BE2C (cell line): ENCODE measurements around the gene HLA-B.
"Not testable (repeated sequence)": the region's sequence is repeated elsewhere in the genome, so short reads cannot be mapped to it uniquely, and the experiment has no call there.

ENCODE experiments used
- DNase-seq: peaks from one replicate; pipeline ENCODE4 v3.0.0-alpha.2; 2020
- H3K27me3 ChIP-seq: fragments of 250-450 bp; sonication (Bioruptor Pico); 2 replicates; pipeline ENCODE4 v1.5.1; 2020; ENCODE audit warnings: mild to moderate bottlenecking
- H3K36me3 ChIP-seq: fragments of 250-450 bp; sonication (Bioruptor Pico); 2 replicates; pipeline ENCODE4 v1.5.1; 2020; ENCODE audit warnings: mild to moderate bottlenecking
- H3K4me1 ChIP-seq: fragments of 250-450 bp; sonication (Bioruptor Pico); 2 replicates; pipeline ENCODE4 v1.5.1; 2020
- H3K4me3 ChIP-seq: 2 replicates; pipeline ENCODE4 v1.5.1; 2011; ENCODE audit warnings: low read depth, low read length
- H3K9me3 ChIP-seq: fragments of 250-450 bp; sonication (Bioruptor Pico); 2 replicates; pipeline ENCODE4 v1.5.1; 2020
- TF ChIP-seq, protein P1 (sequence below): IDR thresholded peaks from 2 replicates; pipeline ENCODE4 v1.5.1; 2012; ENCODE audit warnings: mild to moderate bottlenecking, low read depth, low read length

Gene HLA-B

DNA sequence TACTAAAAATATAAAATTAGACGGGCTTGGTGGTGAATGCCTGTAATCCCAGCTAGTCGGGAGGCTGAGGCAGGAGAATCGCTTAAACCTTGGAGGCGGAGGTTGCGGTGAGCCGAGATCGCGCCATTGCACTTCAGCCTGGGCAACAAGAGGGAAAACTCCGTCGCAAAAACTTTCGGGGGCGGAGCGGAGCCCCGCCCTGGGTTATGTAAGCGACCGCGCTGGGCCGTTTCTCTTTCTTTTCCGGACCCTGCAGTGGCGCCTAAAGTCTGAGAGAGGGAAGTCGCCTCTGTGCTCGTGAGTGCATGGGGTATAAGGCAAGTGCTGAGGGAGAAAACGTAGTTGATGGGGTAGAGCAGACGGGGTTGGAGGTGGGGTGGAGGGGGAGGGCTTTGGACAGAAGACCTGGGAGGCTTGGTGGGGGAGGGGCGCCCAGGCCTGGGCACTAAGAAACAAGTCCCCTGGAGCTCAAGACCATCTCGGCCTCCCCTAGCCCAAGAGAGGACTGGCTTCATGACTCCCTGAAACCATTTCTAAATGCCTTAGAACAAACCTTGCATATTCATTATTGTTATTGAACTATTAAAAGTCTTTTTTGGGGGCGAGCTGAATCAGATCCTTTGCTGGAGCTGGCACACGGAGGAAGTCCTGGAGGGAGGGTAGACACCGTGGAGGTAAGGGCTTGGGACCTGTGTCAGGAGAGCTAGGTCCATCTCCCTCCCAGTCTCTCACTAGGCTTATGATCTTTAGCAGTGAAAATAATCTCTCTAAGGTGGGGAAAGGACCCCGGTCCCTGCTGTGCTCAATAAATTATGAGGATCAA lies 43.7 kb upstream of the HLA-B start:
- no peaks in the 10 kb centered on the region for H3K36me3 ChIP-seq
- DNase-seq, result no peak
- H3K4me1 ChIP-seq, result no peaks in the 10 kb centered on the region
- H3K27me3 ChIP-seq, result peaks cover 62% of the 10 kb centered on the region
- H3K9me3 ChIP-seq, result no peaks in the 10 kb centered on the region
- H3K4me3 ChIP-seq, result no peak overlapping the region; the same call in 1 of the 2 replicates
- TF ChIP-seq, protein P1, sequence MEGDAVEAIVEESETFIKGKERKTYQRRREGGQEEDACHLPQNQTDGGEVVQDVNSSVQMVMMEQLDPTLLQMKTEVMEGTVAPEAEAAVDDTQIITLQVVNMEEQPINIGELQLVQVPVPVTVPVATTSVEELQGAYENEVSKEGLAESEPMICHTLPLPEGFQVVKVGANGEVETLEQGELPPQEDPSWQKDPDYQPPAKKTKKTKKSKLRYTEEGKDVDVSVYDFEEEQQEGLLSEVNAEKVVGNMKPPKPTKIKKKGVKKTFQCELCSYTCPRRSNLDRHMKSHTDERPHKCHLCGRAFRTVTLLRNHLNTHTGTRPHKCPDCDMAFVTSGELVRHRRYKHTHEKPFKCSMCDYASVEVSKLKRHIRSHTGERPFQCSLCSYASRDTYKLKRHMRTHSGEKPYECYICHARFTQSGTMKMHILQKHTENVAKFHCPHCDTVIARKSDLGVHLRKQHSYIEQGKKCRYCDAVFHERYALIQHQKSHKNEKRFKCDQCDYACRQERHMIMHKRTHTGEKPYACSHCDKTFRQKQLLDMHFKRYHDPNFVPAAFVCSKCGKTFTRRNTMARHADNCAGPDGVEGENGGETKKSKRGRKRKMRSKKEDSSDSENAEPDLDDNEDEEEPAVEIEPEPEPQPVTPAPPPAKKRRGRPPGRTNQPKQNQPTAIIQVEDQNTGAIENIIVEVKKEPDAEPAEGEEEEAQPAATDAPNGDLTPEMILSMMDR, result no peak

- Histone ChIP-seq H3K4me1 (no peaks in the 10 kb centered on the region), H3K27me3 (peaks cover 62% of the 10 kb centered on the region), H3K4me3 (peak overlapping the region; percentile 65), H3K9me3 (no peaks in the 10 kb centered on the region), H3K36me3 (no peaks in the 10 kb centered on the region)
- TF ChIP-seq, protein P1, result peak; percentile 84
- peak; percentile 57 for DNase-seq
Measured at GRCh38 chr6:31399589-31400466, 42.8 kb upstream of the HLA-B start.

DNA sequence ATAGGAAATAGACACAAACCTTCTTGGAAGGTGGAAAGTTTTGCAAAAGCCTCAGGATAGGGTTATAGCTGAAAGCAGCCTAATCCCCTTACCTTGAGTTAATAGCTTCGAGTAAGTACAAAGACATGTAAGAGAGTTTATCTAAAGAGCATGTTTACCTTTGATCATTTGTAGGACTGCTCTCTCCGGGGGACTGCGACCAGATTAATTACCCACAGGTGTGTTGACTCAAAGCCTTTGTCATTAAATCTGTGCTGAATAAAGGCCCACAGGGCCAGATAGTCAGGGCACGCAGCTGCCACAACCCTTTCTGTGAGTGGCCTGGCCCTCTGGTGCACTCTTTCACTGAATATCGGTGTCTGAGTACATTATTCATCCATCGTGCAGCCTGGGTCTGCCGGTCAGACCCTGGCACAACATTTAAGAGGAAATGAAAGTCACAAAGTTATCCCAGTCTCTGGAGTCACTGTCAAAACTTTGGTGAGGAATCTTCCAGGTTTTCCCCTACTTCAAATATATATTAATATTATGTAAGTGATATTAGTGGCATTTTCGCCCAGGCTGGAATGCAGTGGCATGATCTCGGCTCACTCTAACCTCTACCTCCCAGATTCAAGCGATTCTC lies 41.0 kb upstream of the HLA-B start:
- Histone ChIP-seq H3K36me3 (no peaks in the 10 kb centered on the region), H3K4me1 (no peaks in the 10 kb centered on the region), H3K9me3 (no peaks in the 10 kb centered on the region), H3K27me3 (peaks cover 57% of the 10 kb centered on the region), H3K4me3 (no peak overlapping the region)
- TF ChIP-seq, protein P1, result no peak
- DNase-seq, result no peak

GRCh38 chr6:31397153-31397499 lies 40.1 kb upstream of the HLA-B start:
- not testable (repeated sequence) for H3K36me3 ChIP-seq, H3K4me3 ChIP-seq, H3K4me1 ChIP-seq, DNase-seq, H3K9me3 ChIP-seq
- H3K27me3 ChIP-seq, result peaks cover 53% of the 10 kb centered on the region

DNA sequence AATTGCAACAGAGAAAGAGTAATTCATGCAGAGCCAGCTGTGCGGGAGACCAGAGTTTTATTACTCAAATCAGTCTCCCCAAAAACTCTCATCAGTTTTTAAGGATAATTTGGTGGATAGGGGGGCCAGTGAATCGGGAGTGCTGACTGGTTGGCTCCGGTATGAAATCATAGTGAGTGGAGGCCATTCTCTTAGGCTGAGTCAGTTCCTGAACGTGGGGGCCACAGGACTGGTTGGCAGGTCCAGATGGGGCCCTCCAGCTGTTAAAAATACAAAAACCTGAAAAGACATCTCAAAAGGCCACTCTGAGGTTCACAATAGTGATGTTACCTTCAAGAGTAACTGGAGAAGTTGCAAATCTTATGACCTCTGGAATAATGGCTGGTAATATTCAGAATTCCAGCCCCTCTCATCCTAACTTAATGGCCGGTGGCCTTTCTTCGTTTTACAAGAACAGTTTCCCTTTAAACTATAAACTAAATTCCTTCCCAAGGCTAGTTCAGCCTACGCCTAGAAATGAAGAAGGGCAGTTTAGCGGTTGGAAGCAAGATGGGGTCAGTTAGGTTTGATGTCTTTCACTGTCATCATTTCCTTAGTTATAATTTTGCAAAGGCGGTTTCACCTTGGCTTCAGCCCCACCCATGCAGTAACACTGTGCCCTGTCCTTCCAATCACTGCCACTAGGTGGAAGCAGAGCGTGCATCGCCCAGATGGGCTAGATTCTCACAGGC lies 39.6 kb upstream of the HLA-B start:
- H3K27me3 ChIP-seq, result peaks cover 48% of the 10 kb centered on the region
- DNase-seq, result peak; percentile 75
- TF ChIP-seq, protein P1, result peak; percentile 88
- no peak overlapping the region for H3K4me3 ChIP-seq
- no peaks in the 10 kb centered on the region for H3K4me1 ChIP-seq
- no peaks in the 10 kb centered on the region for H3K36me3 ChIP-seq
- no peaks in the 10 kb centered on the region for H3K9me3 ChIP-seq

GRCh38 chr6:31395832-31396231 lies 38.9 kb upstream of the HLA-B start:
- TF ChIP-seq, protein P1, result no peak
- Histone ChIP-seq H3K27me3 (peaks cover 44% of the 10 kb centered on the region), H3K36me3 (no peaks in the 10 kb centered on the region), H3K9me3 (no peaks in the 10 kb centered on the region), H3K4me1 (no peaks in the 10 kb centered on the region), H3K4me3 (no peak overlapping the region)
- DNase-seq, result no peak
